ENCODE data around the gene PLA2G1B.
"Not testable (repeated sequence)": the region's sequence is repeated elsewhere in the genome, so short reads cannot be mapped to it uniquely, and the experiment has no call there.

The PLA2G1B gene

GRCh38 chr12:120358412-120359100 lies 31.0 kb upstream of the PLA2G1B start:
- no peak for DNase-seq

- DNase-seq, result no peak
Measured at GRCh38 chr12:120357104-120357503, 29.5 kb upstream of the PLA2G1B start.

GRCh38 chr12:120356567-120357030 lies 29.0 kb upstream of the PLA2G1B start:
- DNase-seq, result peak; percentile 69

GRCh38 chr12:120353556-120354317 lies 26.2 kb upstream of the PLA2G1B start:
- no peak for DNase-seq

GRCh38 chr12:120353136-120353535 lies 25.6 kb upstream of the PLA2G1B start:
- DNase-seq, result no peak

- no peak for DNase-seq
Measured at GRCh38 chr12:120352117-120352516, 24.5 kb upstream of the PLA2G1B start.

GRCh38 chr12:120350576-120351350 lies 23.2 kb upstream of the PLA2G1B start:
- DNase-seq, result no peak

- DNase-seq, result no peak
Measured at GRCh38 chr12:120347766-120348165, 20.2 kb upstream of the PLA2G1B start.

GRCh38 chr12:120346681-120347080 lies 19.1 kb upstream of the PLA2G1B start:
- no peak for DNase-seq

GRCh38 chr12:120346031-120346430 lies 18.5 kb upstream of the PLA2G1B start:
- no peak for DNase-seq

GRCh38 chr12:120343692-120344091 lies 16.1 kb upstream of the PLA2G1B start:
- DNase-seq, result no peak

GRCh38 chr12:120343039-120343537 lies 15.5 kb upstream of the PLA2G1B start:
- DNase-seq, result no peak

GRCh38 chr12:120342175-120343038 lies 14.8 kb upstream of the PLA2G1B start:
- DNase-seq, result no peak

- DNase-seq, result no peak
Measured at GRCh38 chr12:120339256-120339655, 11.7 kb upstream of the PLA2G1B start.

GRCh38 chr12:120337730-120338129 lies 10.2 kb upstream of the PLA2G1B start:
- no peak for DNase-seq

GRCh38 chr12:120336392-120336791 lies 8.8 kb upstream of the PLA2G1B start:
- not testable (repeated sequence) for DNase-seq

- peak; percentile 17 for DNase-seq
Measured at GRCh38 chr12:120335447-120335846, 7.9 kb upstream of the PLA2G1B start.

GRCh38 chr12:120332523-120332922 lies 4.9 kb upstream of the PLA2G1B start:
- DNase-seq, result no peak

GRCh38 chr12:120332041-120332440 lies 4.5 kb upstream of the PLA2G1B start:
- DNase-seq, result no peak

GRCh38 chr12:120331390-120331789 lies 3.8 kb upstream of the PLA2G1B start:
- no peak for DNase-seq

GRCh38 chr12:120328228-120328627 lies 649 bp upstream of the PLA2G1B start:
- no peak for DNase-seq

- no peak for DNase-seq
Measured at GRCh38 chr12:120324841-120325417, 2.6 kb downstream of the PLA2G1B start.
